ENCODE results near the gene FAM98B.

GRCh38 chr15:38534691-38535090, 80.8 kb downstream of the FAM98B start:
- TF ChIP-seq EZH2 (IDR thresholded peaks at IDR 0.05; ENCODE audit: low read length, missing control alignments): no peak
- TF ChIP-seq, protein P1, sequence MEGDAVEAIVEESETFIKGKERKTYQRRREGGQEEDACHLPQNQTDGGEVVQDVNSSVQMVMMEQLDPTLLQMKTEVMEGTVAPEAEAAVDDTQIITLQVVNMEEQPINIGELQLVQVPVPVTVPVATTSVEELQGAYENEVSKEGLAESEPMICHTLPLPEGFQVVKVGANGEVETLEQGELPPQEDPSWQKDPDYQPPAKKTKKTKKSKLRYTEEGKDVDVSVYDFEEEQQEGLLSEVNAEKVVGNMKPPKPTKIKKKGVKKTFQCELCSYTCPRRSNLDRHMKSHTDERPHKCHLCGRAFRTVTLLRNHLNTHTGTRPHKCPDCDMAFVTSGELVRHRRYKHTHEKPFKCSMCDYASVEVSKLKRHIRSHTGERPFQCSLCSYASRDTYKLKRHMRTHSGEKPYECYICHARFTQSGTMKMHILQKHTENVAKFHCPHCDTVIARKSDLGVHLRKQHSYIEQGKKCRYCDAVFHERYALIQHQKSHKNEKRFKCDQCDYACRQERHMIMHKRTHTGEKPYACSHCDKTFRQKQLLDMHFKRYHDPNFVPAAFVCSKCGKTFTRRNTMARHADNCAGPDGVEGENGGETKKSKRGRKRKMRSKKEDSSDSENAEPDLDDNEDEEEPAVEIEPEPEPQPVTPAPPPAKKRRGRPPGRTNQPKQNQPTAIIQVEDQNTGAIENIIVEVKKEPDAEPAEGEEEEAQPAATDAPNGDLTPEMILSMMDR (conservative IDR thresholded peaks at IDR 0.05 in 1 of 2, IDR thresholded peaks at IDR 0.05 in 1 of 2; ENCODE audit: low read depth in 1 of 2, low read length in 2 of 2): no peak

All from fibroblast of lung (primary cell).